HG02759 (cell line): ENCODE results near the gene MAGOH.
A peak's percentile ranks its signal among the peaks of the same experiment; 100 is the strongest.
"Not testable (repeated sequence)": the region's sequence is repeated elsewhere in the genome, so short reads cannot be mapped to it uniquely, and the experiment has no call there.

ENCODE experiments used
- ATAC-seq: cut with Tn5 transposase; IDR thresholded peaks from one replicate; pipeline ENCODE4 v1.9.1; 2021; ENCODE audit warnings: mild to moderate bottlenecking, moderate library complexity; ENCODE audit not compliant: unreplicated experiment

Gene MAGOH

DNA sequence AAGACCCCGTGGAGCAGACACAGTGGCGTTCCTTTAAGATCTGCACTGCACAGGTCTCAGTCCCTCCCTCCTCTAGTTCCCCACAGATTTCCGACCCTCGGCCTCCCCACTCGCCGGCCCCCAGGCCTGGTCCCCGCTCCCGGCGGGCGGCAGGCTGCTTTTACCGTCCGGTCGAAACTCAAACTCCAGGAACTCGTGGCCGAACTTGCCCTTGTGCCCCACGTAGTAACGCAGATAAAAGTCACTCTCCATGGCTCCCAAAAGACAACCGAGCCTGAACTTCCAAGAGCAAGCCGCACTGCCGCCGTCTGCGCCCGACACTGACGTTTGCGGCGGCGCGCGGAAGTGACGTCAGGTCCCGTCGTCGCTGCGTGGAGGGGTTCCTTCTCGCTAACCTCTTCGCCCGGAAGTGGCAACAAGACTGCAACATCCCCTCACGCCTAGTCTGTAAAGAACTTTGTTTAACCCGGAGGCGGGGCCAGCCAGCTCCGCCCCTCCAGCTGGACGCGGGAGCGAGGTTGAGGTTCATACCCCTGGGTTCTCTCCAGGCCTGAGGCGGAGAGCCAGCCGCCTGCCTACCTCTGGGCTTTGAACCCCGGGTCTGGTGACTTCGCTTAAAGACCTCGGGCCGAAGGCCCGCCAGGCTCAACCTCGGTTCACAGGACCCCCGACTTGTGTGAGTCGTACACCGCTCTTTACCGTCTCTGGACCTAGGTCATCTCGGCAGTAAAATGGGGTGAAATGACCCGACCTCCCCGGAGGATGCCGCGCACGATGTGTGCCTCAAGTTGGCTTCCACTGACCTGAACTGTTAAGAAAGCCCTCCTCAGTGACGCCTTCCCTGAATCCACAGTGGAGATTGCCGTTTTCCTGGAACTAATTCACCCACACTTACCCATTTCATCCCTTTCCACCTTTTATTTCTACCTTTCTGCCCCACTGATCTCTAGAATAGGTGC lies at the start of gene MAGOH:
Gene MAGOH (minus strand): TSS at position 322 of the 959 bp plus-strand sequence. CDS start 70 bp downstream, at position 252.
- peak; percentile 99 for ATAC-seq

DNA sequence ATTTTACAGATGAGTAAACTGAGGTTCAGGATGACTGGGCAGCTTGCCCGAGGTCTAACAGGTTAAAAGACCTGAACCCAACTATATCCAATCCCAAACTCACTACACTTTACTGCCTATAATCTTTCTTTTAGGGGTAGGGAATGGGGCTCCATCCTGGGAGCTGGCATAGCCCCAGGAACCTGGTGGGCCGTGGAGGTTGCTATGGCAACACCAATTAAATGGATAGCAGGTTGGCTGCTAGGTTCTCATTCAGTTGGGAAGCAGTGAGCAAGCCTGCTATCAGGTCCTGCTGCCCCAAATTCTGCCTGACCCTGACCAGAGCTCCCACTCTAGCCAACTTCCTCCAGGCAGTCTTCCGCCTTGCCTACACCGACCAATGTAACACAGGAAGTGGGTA lies 48.6 kb upstream of the MAGOH start:
- no peak for ATAC-seq

DNA sequence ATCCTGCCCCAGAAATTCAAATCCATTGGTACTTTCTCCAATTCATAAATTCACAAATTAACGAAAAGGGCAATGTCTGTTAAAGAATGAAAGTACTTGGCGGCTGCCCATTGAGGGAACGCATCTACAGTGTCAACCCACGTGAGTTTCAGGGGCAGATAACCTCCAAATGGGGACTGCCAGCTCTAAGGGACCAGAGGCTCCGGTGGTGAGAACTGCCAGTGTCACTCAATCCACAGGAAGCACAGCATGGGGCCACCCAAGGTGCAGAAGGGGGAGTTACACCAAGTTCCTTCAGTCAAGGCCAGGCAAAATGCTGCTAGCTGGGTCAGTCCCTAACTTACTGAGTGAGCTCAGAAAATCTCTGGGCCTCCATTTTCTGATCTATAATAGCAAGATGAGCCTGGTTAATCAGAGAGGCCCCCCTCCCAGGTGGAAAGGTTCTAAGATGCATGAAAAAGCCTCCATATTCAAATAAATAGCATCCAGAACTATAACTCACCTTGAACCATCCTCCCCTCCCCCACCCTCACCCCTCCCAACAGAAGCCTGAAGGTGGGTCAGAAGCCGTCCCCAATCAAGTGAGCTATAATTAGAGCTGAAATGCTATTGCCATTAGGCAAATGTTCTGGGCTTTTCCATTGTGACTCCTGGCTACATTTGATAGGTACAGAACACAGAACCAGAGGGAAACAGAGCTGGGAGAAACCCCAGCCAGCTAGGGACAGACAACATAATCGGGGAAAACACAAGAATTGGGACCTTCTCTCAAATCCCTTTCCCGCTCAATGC lies 47.8 kb upstream of the MAGOH start:
- no peak for ATAC-seq

DNA sequence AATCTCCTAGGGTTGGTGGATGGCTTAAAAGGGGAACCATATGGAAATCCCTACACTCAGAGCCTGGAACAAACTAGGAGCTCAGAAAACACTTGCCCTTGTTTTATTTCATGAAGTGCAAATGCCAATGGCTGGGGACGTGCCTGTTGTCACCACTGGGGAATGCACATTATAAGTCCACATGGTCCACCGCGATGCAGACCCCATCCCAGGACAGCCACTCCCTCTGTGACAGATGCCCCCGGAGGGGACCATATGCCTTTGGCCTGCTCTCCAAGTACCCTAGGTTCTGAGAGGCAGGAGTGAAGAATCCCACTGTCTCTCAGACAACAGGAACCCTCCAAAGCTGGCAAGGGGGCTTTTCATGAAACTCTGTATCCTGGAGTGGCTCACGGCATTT lies 47.2 kb upstream of the MAGOH start:
- ATAC-seq: no peak

DNA sequence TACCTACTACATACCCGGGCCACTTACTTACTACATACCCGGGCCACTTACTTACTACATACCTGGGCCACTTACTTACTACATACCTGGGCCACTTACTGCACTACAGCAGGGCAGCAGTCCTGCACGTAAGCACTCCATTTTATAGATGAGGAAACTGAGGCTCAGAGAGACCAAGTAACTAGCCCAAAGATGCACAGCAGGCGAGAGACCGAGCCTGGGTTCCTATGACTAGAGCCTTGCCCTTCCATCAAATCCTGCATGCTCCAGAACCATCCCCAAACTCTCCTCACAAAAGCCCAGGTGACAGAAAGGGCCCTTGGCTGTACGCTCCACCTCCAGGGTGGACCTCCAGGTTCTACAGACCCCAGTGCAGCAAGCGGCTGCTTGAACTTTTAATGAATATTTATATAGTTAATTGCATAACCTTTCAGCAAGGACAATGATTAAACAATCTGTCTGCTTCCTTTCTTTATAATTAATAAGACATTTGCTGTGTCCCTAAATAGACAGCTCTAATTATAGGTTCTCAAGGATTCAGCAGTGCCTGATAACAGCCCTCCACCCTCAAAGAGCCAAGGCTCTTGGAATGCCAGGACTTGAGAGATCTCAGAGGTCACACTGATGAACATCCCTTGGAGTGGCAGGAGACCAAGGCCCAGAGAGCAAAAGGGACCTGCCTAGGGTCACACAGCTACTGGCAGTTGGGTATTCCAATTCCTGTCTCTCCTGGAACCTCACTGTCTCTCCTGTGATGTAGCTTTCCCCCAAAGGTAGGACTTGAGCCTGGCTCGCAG lies 46.1 kb upstream of the MAGOH start:
- ATAC-seq: no peak

DNA sequence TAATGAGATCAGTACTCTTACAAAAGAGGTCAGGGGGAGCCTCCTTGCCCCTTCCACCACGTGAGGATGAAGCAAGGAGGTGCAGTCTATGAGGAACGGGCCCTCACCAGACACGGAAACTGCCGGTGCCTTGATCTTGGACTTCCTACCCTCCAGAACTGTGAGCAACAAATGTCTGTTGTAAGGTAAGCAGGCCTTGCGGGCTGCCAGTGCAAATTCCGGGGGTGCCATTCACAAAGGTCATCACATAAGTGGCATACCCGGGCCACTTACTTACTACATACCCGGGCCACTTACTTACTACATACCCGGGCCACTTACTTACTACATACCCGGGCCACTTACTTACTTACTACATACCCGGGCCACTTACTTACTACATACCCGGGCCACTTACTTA lies 44.8 kb upstream of the MAGOH start:
- ATAC-seq: not testable (repeated sequence)

DNA sequence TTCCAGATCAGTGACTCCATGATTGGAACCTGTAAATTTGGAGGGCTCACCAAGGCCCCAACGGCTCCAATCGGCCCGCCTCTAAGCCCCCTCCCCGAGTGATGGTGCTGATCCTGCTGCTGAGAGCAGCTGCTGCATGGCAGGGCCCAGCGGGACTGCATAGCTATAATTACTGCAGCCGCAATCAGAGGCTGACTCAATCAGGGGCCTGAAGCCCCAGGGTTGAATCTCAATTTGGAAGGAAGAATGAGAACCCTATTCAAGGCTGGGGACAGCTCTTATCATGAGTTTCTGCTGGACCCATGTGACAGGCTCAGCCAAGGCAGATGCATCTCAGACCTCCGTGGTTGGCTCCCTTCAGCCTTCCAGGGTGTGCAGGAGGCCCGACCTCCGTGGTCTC lies 42.8 kb upstream of the MAGOH start:
- ATAC-seq: no peak

DNA sequence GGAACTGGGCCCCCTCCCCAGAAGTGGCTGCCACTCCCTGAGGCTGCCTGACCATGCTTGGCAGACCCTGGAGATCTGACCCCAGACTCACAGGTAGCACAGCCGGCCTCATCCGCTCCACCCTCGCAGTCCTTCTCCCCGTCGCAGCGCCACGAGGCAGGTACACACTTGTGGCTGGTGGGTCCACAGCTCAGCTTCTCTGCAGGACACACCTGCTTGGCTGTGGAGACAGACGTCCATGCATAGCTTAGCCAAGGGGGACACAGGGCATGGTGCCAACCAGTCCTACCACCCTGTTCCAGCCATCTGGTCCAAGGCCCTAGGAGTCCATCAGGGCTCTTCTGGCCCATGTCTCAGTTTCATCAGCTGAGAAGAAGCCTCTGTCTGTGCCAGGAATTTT lies 42.2 kb upstream of the MAGOH start:
- no peak for ATAC-seq

DNA sequence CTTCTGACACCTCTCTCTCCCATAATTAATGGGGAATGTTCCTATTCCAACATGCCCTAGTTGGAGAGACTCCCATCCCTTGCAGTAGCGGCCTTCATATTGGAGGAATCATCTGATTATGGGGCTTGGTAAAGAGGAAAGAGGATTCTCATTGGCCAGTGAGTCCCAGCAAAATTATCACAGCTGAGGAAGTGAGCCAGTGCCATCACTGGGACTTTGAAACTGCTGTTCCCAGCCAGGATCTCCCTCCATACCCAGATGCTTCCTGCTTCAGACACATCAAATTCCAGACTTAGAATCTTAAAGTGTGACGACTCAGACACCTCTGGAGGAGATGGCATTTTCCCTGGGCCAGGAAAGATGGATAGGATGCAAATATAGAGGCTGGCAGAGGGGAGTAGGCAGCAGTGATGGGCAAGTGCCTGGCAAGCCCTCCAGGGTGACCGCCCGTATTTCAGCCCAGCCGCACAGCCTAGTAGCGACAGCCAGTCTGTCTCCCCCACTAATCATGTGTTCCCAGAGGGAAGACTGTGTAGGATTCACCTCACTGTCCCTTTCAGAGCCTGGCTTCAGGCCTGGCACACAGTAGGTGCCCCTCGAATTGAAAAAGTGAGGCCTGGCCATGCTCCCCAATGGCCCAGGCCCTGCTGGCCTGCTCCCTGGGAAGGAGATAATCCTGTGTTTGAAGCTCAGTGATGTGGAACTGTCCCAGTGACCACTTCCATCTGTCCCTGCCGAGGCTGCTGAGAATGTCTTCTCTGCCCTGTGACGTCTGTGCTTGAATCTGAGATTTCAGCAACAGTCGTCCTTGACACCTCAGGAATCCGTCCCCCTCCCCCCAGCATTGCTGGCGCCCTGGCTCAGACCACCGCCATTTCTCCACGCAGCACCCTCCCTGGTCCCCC lies 41.2 kb upstream of the MAGOH start:
- ATAC-seq: no peak

DNA sequence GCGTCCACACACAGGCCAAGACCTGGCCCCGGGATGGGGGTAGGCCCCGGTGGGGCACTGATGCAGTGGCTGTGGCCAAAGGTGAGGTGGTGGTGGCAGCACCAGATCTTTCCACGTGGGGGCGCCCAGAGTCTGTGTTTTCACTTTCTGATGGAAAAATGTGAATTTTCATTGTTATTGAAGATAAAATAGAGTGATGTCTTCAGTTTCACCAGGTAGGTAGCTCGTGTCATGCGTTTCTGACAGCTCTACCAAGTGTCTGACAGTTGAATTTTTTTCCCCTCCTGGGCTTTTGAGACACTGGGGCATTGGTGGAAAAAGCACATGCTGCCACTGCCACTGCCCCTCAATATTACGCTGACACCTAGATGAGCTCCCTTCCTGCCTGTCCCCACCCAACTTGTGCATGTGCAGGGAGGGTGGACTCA lies 40.0 kb upstream of the MAGOH start:
- no peak for ATAC-seq

DNA sequence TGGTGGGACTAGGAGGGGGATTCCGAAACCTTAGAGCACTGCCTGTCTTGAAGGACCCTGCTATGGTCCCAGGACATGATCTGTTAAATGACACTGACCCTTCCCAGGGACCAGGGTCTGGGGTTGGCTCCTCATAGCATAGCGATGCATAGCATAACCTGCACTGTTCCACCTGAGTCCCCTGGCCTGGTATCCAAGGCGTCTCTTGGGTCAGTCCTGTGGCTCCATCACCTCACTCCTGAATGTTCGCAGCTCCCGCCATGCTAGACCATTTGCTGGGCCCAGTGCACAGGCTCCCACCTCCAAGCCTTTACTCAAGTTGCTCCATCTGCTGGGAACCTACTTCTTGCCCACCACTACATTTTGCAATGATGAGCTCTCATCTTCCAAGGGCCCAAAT lies 39.0 kb upstream of the MAGOH start:
- ATAC-seq: no peak

DNA sequence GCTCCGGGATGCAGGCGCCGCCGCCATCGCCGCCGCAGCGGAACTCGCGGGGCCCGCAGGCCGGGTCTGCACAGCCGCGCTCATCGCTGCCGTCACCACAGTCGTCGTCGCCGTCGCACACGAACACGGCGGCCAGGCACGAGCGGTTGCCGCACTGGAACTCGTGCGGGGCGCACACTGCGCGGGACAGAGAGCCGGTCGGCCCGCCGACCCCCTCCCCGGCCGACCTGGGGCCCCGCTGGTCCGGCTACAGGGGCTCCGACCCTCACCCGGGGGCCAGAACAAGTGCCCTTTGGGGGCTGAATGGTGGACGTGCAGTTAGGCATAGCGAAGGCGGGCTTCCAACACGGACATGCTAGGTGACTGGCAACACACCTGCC lies 38.6 kb upstream of the MAGOH start:
- no peak for ATAC-seq

DNA sequence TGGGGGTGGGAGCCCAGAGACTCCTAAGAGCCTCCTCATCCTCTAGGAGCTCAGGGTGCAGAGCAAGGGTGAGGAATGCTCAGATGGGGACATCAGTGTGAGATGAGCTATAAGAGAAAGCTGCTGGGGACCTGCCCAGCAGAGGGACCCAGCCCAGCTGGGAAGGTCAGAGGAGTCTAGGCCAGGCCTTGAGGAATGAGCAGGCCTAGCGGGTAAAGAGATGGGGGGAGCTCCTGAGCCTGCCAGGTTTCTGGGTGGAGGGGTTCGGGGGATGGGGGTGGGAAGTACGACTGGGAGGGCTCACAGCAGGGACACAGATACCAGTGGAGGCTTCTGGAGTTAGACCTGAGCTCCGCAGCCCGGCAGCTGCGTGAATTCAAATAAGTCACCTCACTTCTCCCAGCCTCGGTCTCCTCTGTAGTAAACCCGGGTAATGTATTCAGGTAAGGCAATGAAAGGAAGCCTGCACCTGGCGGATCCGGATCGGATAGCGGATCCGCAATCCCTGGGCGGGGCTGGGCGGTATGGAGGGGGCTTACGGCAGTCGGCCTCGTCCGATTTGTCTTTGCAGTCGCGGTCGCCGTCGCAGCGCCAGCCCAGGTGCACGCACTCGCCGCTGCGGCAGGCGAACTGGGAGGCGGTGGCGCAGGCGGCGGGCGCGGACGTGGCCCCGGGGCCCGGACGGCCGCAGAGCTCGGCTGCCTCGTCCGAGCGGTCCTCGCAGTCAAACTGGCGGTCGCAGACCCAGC lies 38.0 kb upstream of the MAGOH start:
- ATAC-seq: no peak

DNA sequence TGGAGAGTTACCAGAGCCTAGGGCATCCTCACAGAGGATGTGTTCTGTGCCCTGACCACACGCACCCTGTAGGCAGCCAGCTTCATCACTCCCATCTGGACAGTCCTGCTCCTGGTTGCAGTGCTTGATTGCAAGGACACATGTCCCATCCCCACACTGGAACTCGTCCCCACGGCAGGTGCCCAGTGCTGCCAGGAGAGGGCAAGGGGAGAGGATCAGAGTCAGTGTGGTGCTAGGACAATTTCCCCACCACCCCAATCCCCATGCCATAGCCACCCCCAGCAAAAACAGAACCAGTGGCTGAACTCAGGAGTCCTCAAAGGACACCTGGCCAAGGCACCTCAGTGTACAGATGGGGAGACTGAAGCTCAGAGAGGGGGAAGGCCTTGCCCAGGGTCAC lies 37.2 kb upstream of the MAGOH start:
- ATAC-seq: no peak

DNA sequence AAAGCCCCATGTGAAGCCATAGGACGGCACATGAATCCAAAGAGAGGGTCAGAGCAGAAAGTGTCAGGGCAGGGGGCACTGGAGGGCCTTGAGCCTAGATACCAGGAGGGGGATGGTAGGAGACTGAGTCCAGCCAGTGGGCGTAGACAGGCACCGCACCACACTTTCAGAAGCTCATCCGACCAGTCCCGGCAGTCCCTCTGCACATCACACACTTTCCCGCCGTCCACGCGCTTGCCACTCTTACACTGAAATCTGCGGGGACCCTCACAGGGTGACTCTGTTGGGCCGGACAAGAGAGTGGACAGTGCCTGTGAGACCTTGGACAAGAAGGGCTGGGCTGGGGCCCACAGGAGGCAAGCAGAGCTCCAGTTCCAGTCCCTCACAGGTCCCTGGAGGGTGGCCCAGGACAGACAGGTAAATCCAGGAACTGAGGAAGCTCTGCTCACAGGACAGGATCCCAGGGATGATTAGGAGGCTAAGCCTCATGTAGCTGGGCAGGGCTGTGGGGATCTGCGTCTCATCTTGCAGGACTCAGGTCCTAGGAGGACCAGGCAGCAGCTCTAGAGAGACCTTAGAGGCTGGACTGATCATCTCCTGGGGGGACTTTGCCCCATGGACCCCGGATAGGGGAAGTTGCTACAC lies 36.3 kb upstream of the MAGOH start:
- ATAC-seq: no peak

DNA sequence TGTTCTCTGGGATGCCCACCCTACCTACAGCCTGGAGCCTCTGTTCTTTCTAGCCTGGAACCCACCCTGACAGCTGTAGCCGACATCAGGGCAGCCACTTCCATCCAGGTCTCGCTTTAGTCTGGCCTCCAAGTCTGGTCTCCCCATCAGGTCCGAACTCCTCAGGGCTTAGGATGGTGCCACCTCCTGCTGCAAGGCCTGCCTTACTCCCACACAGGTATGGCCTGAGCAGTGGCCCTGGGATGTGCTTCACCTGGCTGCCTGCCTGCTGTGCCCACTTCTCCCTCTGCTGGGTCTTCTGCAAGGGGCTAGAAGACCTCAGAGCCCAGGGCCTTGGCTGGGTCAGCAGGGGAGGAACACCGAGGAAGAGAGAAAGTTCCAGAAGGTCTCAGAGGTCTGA lies 35.7 kb upstream of the MAGOH start:
- ATAC-seq: no peak

DNA sequence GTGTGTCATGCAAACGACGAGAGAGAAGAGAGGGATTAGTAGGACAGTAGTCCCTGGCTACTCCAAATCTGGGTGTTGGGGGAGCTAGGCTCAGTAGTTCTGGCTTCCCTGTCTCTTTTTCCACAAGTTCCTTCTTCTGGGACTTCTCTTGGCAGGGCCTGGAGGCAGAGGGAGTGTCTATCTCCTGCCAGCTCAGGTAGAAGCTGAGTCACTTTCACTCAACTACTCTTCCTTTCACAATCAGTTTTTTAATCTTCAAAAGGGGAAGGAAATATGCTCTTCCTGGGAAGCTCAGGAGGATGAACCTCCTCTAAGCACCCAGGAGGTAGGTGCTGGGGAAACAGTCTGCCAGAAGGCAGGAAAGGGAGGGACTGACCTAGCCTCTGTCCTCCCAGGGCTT lies 35.2 kb upstream of the MAGOH start:
- ATAC-seq: no peak

DNA sequence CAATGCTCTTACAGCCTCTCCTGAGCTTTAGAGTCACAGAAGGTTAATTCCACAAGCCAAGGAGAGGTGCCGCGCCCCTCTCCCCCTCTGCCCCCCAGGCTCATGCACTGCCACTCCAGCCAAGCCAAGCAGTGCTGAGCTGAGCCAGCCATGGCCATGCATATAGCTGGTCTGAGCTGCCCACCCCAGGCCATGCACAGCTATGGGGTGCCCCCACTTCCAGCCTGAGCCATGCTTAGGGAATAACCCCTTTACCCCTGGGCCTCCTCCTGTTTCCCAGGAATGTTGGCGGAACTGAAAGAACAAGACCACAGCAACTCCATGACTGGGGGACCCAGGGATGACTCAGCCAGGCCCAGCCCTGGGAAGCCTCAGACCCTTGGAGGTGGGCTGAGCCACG lies 34.0 kb upstream of the MAGOH start:
- no peak for ATAC-seq
